ENCODE data around the gene EBF3.

Gene EBF3

GRCh38 chr10:129912166-129912917 is 51.7 kb downstream of the EBF3 start:
- TF ChIP-seq REST (IDR thresholded peaks at IDR 0.05; ENCODE audit: low read depth): no peak
- no peak for TF ChIP-seq TCF12 (IDR thresholded peaks at IDR 0.05; ENCODE audit: low read depth)
- no peak for TF ChIP-seq CREB1 (IDR thresholded peaks at IDR 0.05; ENCODE audit: low read depth)
- no peak for TF ChIP-seq EGR1 (IDR thresholded peaks at IDR 0.05)
- no peak for TF ChIP-seq YY1 (IDR thresholded peaks at IDR 0.05; ENCODE audit: low read depth)
- TF ChIP-seq TEAD4 (IDR thresholded peaks at IDR 0.05): no peak
- no peak for TF ChIP-seq RAD21 (IDR thresholded peaks at IDR 0.05; ENCODE audit: low read depth)
- no peak for TF ChIP-seq ZBTB7A (IDR thresholded peaks at IDR 0.05; ENCODE audit: low read depth)
- no peak for TF ChIP-seq USF1 (IDR thresholded peaks at IDR 0.05)
- no peak for TF ChIP-seq MAX (IDR thresholded peaks at IDR 0.05)
- TF ChIP-seq TAF1 (IDR thresholded peaks at IDR 0.05; ENCODE audit: low read depth): no peak
- no peak for TF ChIP-seq CEBPB (IDR thresholded peaks at IDR 0.05)

GRCh38 chr10:129911451-129912165 is 52.5 kb downstream of the EBF3 start:
- TF ChIP-seq MAX (IDR thresholded peaks at IDR 0.05) (no peak), EGR1 (IDR thresholded peaks at IDR 0.05) (no peak), USF1 (IDR thresholded peaks at IDR 0.05) (no peak), CEBPB (IDR thresholded peaks at IDR 0.05) (no peak), REST (IDR thresholded peaks at IDR 0.05; ENCODE audit: low read depth) (no peak), NFIC (IDR thresholded peaks at IDR 0.05) (no peak), TEAD4 (IDR thresholded peaks at IDR 0.05) (no peak), EP300 (IDR thresholded peaks at IDR 0.05; ENCODE audit: borderline replicate concordance) (no peak), FOXM1 (IDR thresholded peaks at IDR 0.05; ENCODE audit: borderline replicate concordance, low read depth) (no peak), YY1 (IDR thresholded peaks at IDR 0.05; ENCODE audit: low read depth) (no peak), TAF1 (IDR thresholded peaks at IDR 0.05; ENCODE audit: low read depth) (no peak), CREB1 (IDR thresholded peaks at IDR 0.05; ENCODE audit: low read depth) (no peak), RAD21 (IDR thresholded peaks at IDR 0.05; ENCODE audit: low read depth) (no peak), ZBTB7A (IDR thresholded peaks at IDR 0.05; ENCODE audit: low read depth) (no peak)

- TF ChIP-seq CREB1 (IDR thresholded peaks at IDR 0.05; ENCODE audit: low read depth): no peak
- no peak for TF ChIP-seq EP300 (IDR thresholded peaks at IDR 0.05; ENCODE audit: borderline replicate concordance)
- TF ChIP-seq EGR1 (IDR thresholded peaks at IDR 0.05): no peak
- no peak for TF ChIP-seq YY1 (IDR thresholded peaks at IDR 0.05; ENCODE audit: low read depth)
- TF ChIP-seq ZBTB7A (IDR thresholded peaks at IDR 0.05; ENCODE audit: low read depth): no peak
- TF ChIP-seq REST (IDR thresholded peaks at IDR 0.05; ENCODE audit: low read depth): no peak
- no peak for TF ChIP-seq CEBPB (IDR thresholded peaks at IDR 0.05)
- TF ChIP-seq NFIC (IDR thresholded peaks at IDR 0.05): no peak
- TF ChIP-seq USF1 (IDR thresholded peaks at IDR 0.05): no peak
- no peak for TF ChIP-seq TEAD4 (IDR thresholded peaks at IDR 0.05)
- TF ChIP-seq MAX (IDR thresholded peaks at IDR 0.05): no peak
- no peak for TF ChIP-seq TCF12 (IDR thresholded peaks at IDR 0.05; ENCODE audit: low read depth)
- no peak for TF ChIP-seq RAD21 (IDR thresholded peaks at IDR 0.05; ENCODE audit: low read depth)
- TF ChIP-seq TAF1 (IDR thresholded peaks at IDR 0.05; ENCODE audit: low read depth): no peak
- no peak for TF ChIP-seq FOXM1 (IDR thresholded peaks at IDR 0.05; ENCODE audit: borderline replicate concordance, low read depth)
Measured at GRCh38 chr10:129910861-129911260, 53.2 kb downstream of the EBF3 start.

All from Ishikawa (cell line).